SHP77 (cell line): Measurements from ENCODE around the gene CACNA1H.

Experiments
- DNase-seq, 2 experiments: peaks; one replicate each; lab custom pipeline; 2025; lab: John Stamatoyannopoulos, UW

CACNA1H gene

GRCh38 chr16:1122398-1122765, 30.5 kb upstream of the CACNA1H start:
- DNase-seq: no peak

- no peak for DNase-seq
Measured at GRCh38 chr16:1123525-1124230, 29.2 kb upstream of the CACNA1H start.

GRCh38 chr16:1124291-1124690, 28.6 kb upstream of the CACNA1H start:
- no peak for DNase-seq

GRCh38 chr16:1124795-1125194, 28.1 kb upstream of the CACNA1H start:
- no peak for DNase-seq

- DNase-seq: peak in 1 of 2 experiments; percentile 32
Measured at GRCh38 chr16:1125471-1125870, 27.4 kb upstream of the CACNA1H start.

- DNase-seq: no peak
Measured at GRCh38 chr16:1126044-1126443, 26.9 kb upstream of the CACNA1H start.

GRCh38 chr16:1126586-1126985, 26.3 kb upstream of the CACNA1H start:
- no peak for DNase-seq

GRCh38 chr16:1127101-1127500, 25.8 kb upstream of the CACNA1H start:
- DNase-seq: no peak

GRCh38 chr16:1127971-1128715, 24.8 kb upstream of the CACNA1H start:
- DNase-seq: no peak

- no peak for DNase-seq
Measured at GRCh38 chr16:1129106-1129960, 23.6 kb upstream of the CACNA1H start.

GRCh38 chr16:1130382-1130781, 22.5 kb upstream of the CACNA1H start:
- DNase-seq: no peak

GRCh38 chr16:1131378-1131994, 21.4 kb upstream of the CACNA1H start:
- DNase-seq: no peak

GRCh38 chr16:1132431-1132830, 20.5 kb upstream of the CACNA1H start:
- no peak for DNase-seq

- no peak for DNase-seq
Measured at GRCh38 chr16:1133271-1133670, 19.6 kb upstream of the CACNA1H start.

GRCh38 chr16:1133810-1134520, 18.9 kb upstream of the CACNA1H start:
- no peak for DNase-seq

GRCh38 chr16:1134776-1135458, 18.0 kb upstream of the CACNA1H start:
- no peak for DNase-seq

- no peak for DNase-seq
Measured at GRCh38 chr16:1135459-1135825, 17.5 kb upstream of the CACNA1H start.

- peak in 1 of 2 experiments; percentile 70 for DNase-seq
Measured at GRCh38 chr16:1137604-1138003, 15.3 kb upstream of the CACNA1H start.

- DNase-seq: no peak
Measured at GRCh38 chr16:1140582-1141162, 12.2 kb upstream of the CACNA1H start.

- no peak for DNase-seq
Measured at GRCh38 chr16:1141191-1141590, 11.7 kb upstream of the CACNA1H start.

GRCh38 chr16:1141716-1142115, 11.2 kb upstream of the CACNA1H start:
- DNase-seq: no peak
